ENCODE data around the gene RPTOR. TPM values are rescaled to one million over a fixed set of nuclear protein-coding genes. Genes with fewer than 3 reads are reported as not detected.
"Not testable (repeated sequence)": the region's sequence is repeated elsewhere in the genome, so short reads cannot be mapped to it uniquely, and the experiment has no call there.

The RPTOR gene
- total RNA-seq, 1 donor from 2014 or later = 32.0 TPM

DNA sequence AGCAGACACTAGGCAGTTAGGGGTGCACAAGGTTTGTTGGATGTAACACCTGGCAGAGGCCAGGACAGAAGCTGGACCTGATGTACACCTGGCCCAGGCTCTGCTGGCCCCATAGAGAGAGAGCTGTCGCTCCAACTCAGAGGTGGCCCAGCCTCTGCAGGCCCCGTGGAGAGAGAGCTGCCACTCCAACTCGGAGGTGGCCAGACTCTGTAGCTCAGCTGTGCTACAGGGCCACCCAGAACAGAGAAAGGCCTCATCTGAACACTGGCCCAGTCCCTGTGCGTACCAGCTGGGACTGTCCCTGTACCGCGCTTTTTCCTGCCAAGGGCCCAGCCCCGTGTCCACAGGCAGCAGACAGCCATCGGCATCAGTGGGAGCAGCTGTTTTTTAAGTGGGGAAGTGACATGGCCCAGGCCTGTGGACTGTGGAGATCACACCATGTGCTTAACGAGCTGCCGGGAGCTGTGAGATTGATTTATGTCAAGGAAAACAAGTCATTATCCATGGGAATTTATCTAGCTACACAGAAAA is 270.6 kb downstream of the RPTOR start:
- H2AFZ ChIP-seq (ENCODE audit: low read depth, low read length) = no peak overlapping the region
- Mint-ChIP-seq H3K27ac (ENCODE audit: unreplicated experiment) (no peak overlapping the region), H3K9me3 (ENCODE audit: unreplicated experiment) (no peaks in the 10 kb centered on the region), H3K27me3 (ENCODE audit: low read depth, unreplicated experiment) (no peaks in the 10 kb centered on the region), H3K4me3 (ENCODE audit: unreplicated experiment) (no peak overlapping the region), H3K4me1 (ENCODE audit: low read depth, unreplicated experiment) (peaks cover 10% of the 10 kb centered on the region), H3K36me3 (ENCODE audit: low read depth, unreplicated experiment) (peaks cover 15% of the 10 kb centered on the region)
- H3K9me3 ChIP-seq (ENCODE audit: insufficient read depth, low read depth, low read length) = no peaks in the 10 kb centered on the region
- no peak overlapping the region for H3K4me2 ChIP-seq (ENCODE audit: low read length)
- no peak for DNase-seq (ENCODE audit: low read depth)
- H3K27me3 ChIP-seq (ENCODE audit: insufficient read depth, low read length) = no peaks in the 10 kb centered on the region
- peaks cover 4% of the 10 kb centered on the region for H3K79me2 ChIP-seq (ENCODE audit: insufficient read depth, low read length)
- H3K4me3 ChIP-seq (ENCODE audit: insufficient read depth, low read depth, low read length) = no peak overlapping the region
- FAIRE-seq = no peak
- H3K9ac ChIP-seq (ENCODE audit: low read length) = no peak overlapping the region
- no peaks in the 10 kb centered on the region for H4K20me1 ChIP-seq (ENCODE audit: insufficient read depth, low read length)
- TF ChIP-seq, protein P1, sequence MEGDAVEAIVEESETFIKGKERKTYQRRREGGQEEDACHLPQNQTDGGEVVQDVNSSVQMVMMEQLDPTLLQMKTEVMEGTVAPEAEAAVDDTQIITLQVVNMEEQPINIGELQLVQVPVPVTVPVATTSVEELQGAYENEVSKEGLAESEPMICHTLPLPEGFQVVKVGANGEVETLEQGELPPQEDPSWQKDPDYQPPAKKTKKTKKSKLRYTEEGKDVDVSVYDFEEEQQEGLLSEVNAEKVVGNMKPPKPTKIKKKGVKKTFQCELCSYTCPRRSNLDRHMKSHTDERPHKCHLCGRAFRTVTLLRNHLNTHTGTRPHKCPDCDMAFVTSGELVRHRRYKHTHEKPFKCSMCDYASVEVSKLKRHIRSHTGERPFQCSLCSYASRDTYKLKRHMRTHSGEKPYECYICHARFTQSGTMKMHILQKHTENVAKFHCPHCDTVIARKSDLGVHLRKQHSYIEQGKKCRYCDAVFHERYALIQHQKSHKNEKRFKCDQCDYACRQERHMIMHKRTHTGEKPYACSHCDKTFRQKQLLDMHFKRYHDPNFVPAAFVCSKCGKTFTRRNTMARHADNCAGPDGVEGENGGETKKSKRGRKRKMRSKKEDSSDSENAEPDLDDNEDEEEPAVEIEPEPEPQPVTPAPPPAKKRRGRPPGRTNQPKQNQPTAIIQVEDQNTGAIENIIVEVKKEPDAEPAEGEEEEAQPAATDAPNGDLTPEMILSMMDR (IDR thresholded peaks at IDR 0.05; ENCODE audit: insufficient read depth, low read depth, low read length) = no peak
- no peak for TF ChIP-seq EZH2 (IDR thresholded peaks at IDR 0.05; ENCODE audit: insufficient read depth, low read length)
- no peaks in the 10 kb centered on the region for H3K36me3 ChIP-seq (ENCODE audit: insufficient read depth, low read length)
- H3K4me1 ChIP-seq (ENCODE audit: insufficient read depth, low read length) = no peaks in the 10 kb centered on the region
- H3K27ac ChIP-seq (ENCODE audit: low read depth, low read length) = no peak overlapping the region

DNA sequence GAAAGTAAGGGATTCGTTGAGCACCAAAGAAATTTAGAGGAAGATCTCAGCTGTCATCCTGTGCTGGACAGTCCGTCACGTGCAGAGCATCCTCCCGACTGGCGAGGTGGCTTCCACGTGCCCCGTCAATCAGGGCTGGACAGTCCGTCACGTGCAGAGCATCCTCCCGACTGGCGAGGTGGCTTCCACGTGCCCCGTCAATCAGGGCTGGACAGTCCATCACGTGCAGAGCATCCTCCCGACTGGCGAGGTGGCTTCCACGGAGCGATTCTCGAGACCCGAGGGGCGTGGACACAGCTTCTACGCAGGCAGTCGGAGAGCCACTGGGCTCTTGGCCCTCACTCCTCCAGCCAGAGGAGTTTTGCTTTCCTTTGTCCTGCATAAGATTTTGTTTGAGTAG is 271.1 kb downstream of the RPTOR start:
- not testable (repeated sequence) for H3K9me3 ChIP-seq (ENCODE audit: insufficient read depth, low read depth, low read length); H3K79me2 ChIP-seq (ENCODE audit: insufficient read depth, low read length); H3K4me3 ChIP-seq (ENCODE audit: insufficient read depth, low read depth, low read length); H3K4me2 ChIP-seq (ENCODE audit: low read length); H3K27me3 Mint-ChIP-seq (ENCODE audit: low read depth, unreplicated experiment); H3K36me3 ChIP-seq (ENCODE audit: insufficient read depth, low read length); H3K27ac Mint-ChIP-seq (ENCODE audit: unreplicated experiment); H3K27ac ChIP-seq (ENCODE audit: low read depth, low read length); DNase-seq (ENCODE audit: low read depth); H3K9me3 Mint-ChIP-seq (ENCODE audit: unreplicated experiment); H3K4me3 Mint-ChIP-seq (ENCODE audit: unreplicated experiment); H2AFZ ChIP-seq (ENCODE audit: low read depth, low read length); H3K4me1 ChIP-seq (ENCODE audit: insufficient read depth, low read length); H3K27me3 ChIP-seq (ENCODE audit: insufficient read depth, low read length); FAIRE-seq; H4K20me1 ChIP-seq (ENCODE audit: insufficient read depth, low read length); H3K9ac ChIP-seq (ENCODE audit: low read length)
- H3K36me3 Mint-ChIP-seq (ENCODE audit: low read depth, unreplicated experiment) = peaks cover 15% of the 10 kb centered on the region
- H3K4me1 Mint-ChIP-seq (ENCODE audit: low read depth, unreplicated experiment) = peaks cover 10% of the 10 kb centered on the region

DNA sequence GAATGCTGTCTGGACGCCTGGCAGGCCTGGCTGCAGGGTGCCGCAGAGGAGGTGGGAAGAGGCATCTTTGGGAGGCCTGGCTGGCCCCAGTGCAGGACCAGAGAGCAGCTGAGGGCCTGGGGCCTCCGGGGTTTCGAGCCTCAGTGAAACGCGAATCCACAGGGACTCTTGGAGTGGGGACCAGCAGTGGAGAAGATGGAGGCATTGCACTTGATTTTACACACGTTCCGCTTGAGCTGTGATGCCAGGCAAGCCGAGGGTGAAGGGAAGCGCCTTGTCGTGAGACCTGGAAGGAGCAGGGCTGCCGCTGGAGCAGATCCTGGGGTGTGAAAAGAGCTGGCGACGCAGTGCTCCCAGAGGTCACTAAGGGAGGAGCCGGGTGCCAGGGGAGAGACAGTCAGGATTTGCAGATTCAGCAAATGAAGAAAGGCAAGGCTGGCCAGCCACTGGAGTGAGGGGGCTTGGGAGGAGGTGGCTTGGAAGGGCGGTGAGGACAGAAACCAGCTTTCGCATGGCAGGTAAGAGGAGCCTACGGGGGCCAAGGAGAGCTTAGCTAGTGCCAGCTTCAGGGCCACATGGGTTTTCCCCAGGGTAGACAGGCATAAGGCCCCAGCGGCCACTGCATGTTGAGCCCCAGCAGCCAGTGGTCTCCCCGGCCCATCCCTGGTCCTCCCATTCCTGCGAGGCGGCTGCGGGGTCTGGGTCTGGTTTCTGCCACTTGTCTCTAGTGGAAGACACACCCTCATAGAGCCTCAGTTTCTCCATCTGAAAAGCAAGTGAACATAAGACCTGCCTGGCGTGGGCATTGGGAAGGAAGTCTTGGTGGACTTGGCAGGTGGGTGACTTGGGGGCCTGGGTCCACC is 271.8 kb downstream of the RPTOR start:
- Histone ChIP-seq H3K9ac (ENCODE audit: low read length) (no peak overlapping the region), H3K9me3 (ENCODE audit: insufficient read depth, low read depth, low read length) (no peaks in the 10 kb centered on the region), H2AFZ (ENCODE audit: low read depth, low read length) (no peak overlapping the region), H3K4me1 (ENCODE audit: insufficient read depth, low read length) (no peaks in the 10 kb centered on the region), H3K36me3 (ENCODE audit: insufficient read depth, low read length) (no peaks in the 10 kb centered on the region), H3K79me2 (ENCODE audit: insufficient read depth, low read length) (peaks cover 4% of the 10 kb centered on the region), H3K27ac (ENCODE audit: low read depth, low read length) (no peak overlapping the region), H3K4me2 (ENCODE audit: low read length) (no peak overlapping the region), H4K20me1 (ENCODE audit: insufficient read depth, low read length) (no peaks in the 10 kb centered on the region), H3K4me3 (ENCODE audit: insufficient read depth, low read depth, low read length) (no peak overlapping the region), H3K27me3 (ENCODE audit: insufficient read depth, low read length) (no peaks in the 10 kb centered on the region)
- TF ChIP-seq, protein P1 (IDR thresholded peaks at IDR 0.05; ENCODE audit: insufficient read depth, low read depth, low read length) = no peak
- no peak for TF ChIP-seq EZH2 (IDR thresholded peaks at IDR 0.05; ENCODE audit: insufficient read depth, low read length)
- Mint-ChIP-seq H3K4me3 (ENCODE audit: unreplicated experiment) (no peak overlapping the region), H3K4me1 (ENCODE audit: low read depth, unreplicated experiment) (peaks cover 10% of the 10 kb centered on the region), H3K27ac (ENCODE audit: unreplicated experiment) (no peak overlapping the region), H3K9me3 (ENCODE audit: unreplicated experiment) (no peaks in the 10 kb centered on the region), H3K36me3 (ENCODE audit: low read depth, unreplicated experiment) (peaks cover 13% of the 10 kb centered on the region), H3K27me3 (ENCODE audit: low read depth, unreplicated experiment) (no peaks in the 10 kb centered on the region)
- DNase-seq (ENCODE audit: low read depth) (no peak), FAIRE-seq (no peak)
